ENCODE data around the gene SERPINA7. TPM values are rescaled to one million over a fixed set of nuclear protein-coding genes. Genes with fewer than 3 reads are reported as not detected.

Gene SERPINA7
- not detected for total RNA-seq

- TF ChIP-seq CTCF (IDR thresholded peaks at IDR 0.05), result no peak
- DNase-seq (ENCODE audit: low spot score), result no peak
- ATAC-seq (ENCODE audit: low FRiP score), result no peak
These were observed at the start of gene SERPINA7 for GRCh38 chrX:106038625-106039024. TSS of gene SERPINA7 (minus strand) at chrX:106038727. CDS start at chrX:106037058, 1,669 bp downstream.

GRCh38 chrX:106069048-106069447 lies 30.5 kb upstream of the SERPINA7 start:
- no peak for TF ChIP-seq CTCF (IDR thresholded peaks at IDR 0.05)
- DNase-seq (ENCODE audit: low spot score), result no peak
- ATAC-seq (ENCODE audit: low FRiP score), result no peak

- ATAC-seq (ENCODE audit: low FRiP score) (no peak), DNase-seq (ENCODE audit: low spot score) (no peak)
- no peak for TF ChIP-seq CTCF (IDR thresholded peaks at IDR 0.05)
These were observed 11.5 kb upstream of the SERPINA7 start for GRCh38 chrX:106050054-106050453.

- no peak for ATAC-seq (ENCODE audit: low FRiP score)
These were observed 3.8 kb upstream of the SERPINA7 start for GRCh38 chrX:106042296-106042695.

GRCh38 chrX:106040861-106041260 lies 2.3 kb upstream of the SERPINA7 start:
- DNase-seq (ENCODE audit: low spot score), result no peak
- TF ChIP-seq CTCF (IDR thresholded peaks at IDR 0.05), result no peak
- no peak for ATAC-seq (ENCODE audit: low FRiP score)

More at GRCh38 chrX:106042296-106042695, 3.8 kb upstream of the SERPINA7 start:
- no peak for TF ChIP-seq CTCF (IDR thresholded peaks at IDR 0.05)
- no peak for DNase-seq (ENCODE audit: low spot score)

GRCh38 chrX:106039920-106040319 lies 1.4 kb upstream of the SERPINA7 start:
- no peak for ATAC-seq (ENCODE audit: low FRiP score)
- TF ChIP-seq CTCF (IDR thresholded peaks at IDR 0.05), result no peak

GRCh38 chrX:106037835-106038473 lies 573 bp downstream of the SERPINA7 start:
- TF ChIP-seq CTCF (IDR thresholded peaks at IDR 0.05), result no peak
- DNase-seq (ENCODE audit: low spot score) (no peak), ATAC-seq (ENCODE audit: low FRiP score) (no peak)

More at GRCh38 chrX:106039920-106040319, 1.4 kb upstream of the SERPINA7 start:
- no peak for DNase-seq (ENCODE audit: low spot score)

All from omental fat pad (tissue), 4 donors.